NCI-H446 (cell line): Measurements from ENCODE around the gene GALNTL6.
"Not testable (repeated sequence)": the region's sequence is repeated elsewhere in the genome, so short reads cannot be mapped to it uniquely, and the experiment has no call there.

Source experiments
- DNase-seq, 2 experiments: peaks; one replicate each; lab custom pipeline; 2025; lab: John Stamatoyannopoulos, UW

GALNTL6 gene

GRCh38 chr4:172390331-172390730, 577.1 kb downstream of the GALNTL6 start:
- DNase-seq: no peak

GRCh38 chr4:172392741-172393140, 579.5 kb downstream of the GALNTL6 start:
- DNase-seq: no peak

GRCh38 chr4:172393220-172393619, 580.0 kb downstream of the GALNTL6 start:
- no peak for DNase-seq

- DNase-seq: no peak
Observed at GRCh38 chr4:172404676-172405075, 591.5 kb downstream of the GALNTL6 start.

- no peak for DNase-seq
Observed at GRCh38 chr4:172410363-172410762, 597.2 kb downstream of the GALNTL6 start.

- no peak for DNase-seq
Observed at GRCh38 chr4:172411149-172411548, 597.9 kb downstream of the GALNTL6 start.

GRCh38 chr4:172412851-172413580, 599.8 kb downstream of the GALNTL6 start:
- DNase-seq: no peak

GRCh38 chr4:172428979-172429378, 615.8 kb downstream of the GALNTL6 start:
- not testable (repeated sequence) for DNase-seq

- no peak for DNase-seq
Observed at GRCh38 chr4:172480471-172480870, 667.3 kb downstream of the GALNTL6 start.

GRCh38 chr4:172481802-172482508, 668.8 kb downstream of the GALNTL6 start:
- no peak for DNase-seq

GRCh38 chr4:172485007-172485406, 671.8 kb downstream of the GALNTL6 start:
- no peak for DNase-seq

- DNase-seq: no peak
Observed at GRCh38 chr4:172486531-172486930, 673.3 kb downstream of the GALNTL6 start.

GRCh38 chr4:172489861-172490260, 676.7 kb downstream of the GALNTL6 start:
- no peak for DNase-seq

GRCh38 chr4:172495769-172496168, 682.6 kb downstream of the GALNTL6 start:
- no peak for DNase-seq

GRCh38 chr4:172497321-172497720, 684.1 kb downstream of the GALNTL6 start:
- DNase-seq: no peak

GRCh38 chr4:172514011-172514410, 700.8 kb downstream of the GALNTL6 start:
- DNase-seq: no peak

GRCh38 chr4:172514801-172515200, 701.6 kb downstream of the GALNTL6 start:
- no peak for DNase-seq

GRCh38 chr4:172515266-172515879, 702.2 kb downstream of the GALNTL6 start:
- DNase-seq: no peak

GRCh38 chr4:172517391-172517790, 704.2 kb downstream of the GALNTL6 start:
- DNase-seq: no peak

GRCh38 chr4:172521248-172521647, 708.0 kb downstream of the GALNTL6 start:
- no peak for DNase-seq

- DNase-seq: no peak
Observed at GRCh38 chr4:172521680-172522079, 708.5 kb downstream of the GALNTL6 start.

GRCh38 chr4:172543249-172543648, 730.0 kb downstream of the GALNTL6 start:
- no peak for DNase-seq

GRCh38 chr4:172546782-172547181, 733.6 kb downstream of the GALNTL6 start:
- no peak for DNase-seq
